HL-60/S4 (cell line): Measurements from ENCODE around the gene LINC01488.

Experiments
- in situ Hi-C: fragments of 300-500 bp; cut with MboI; formaldehyde crosslinking; loops from 2 replicates; pipeline ENCODE4 v1.14.3; 2022; ENCODE audit warnings: low sequenced_read_pairs

The LINC01488 gene

GRCh38 chr11:69475141-69475865, 6.2 kb upstream of the LINC01488 start:
- in situ Hi-C loops: no loop called here

- in situ Hi-C loops: no loop called here
These were observed 5.5 kb upstream of the LINC01488 start for GRCh38 chr11:69475866-69476471.

GRCh38 chr11:69476509-69476961, 4.9 kb upstream of the LINC01488 start:
- in situ Hi-C loops: no loop called here

DNA sequence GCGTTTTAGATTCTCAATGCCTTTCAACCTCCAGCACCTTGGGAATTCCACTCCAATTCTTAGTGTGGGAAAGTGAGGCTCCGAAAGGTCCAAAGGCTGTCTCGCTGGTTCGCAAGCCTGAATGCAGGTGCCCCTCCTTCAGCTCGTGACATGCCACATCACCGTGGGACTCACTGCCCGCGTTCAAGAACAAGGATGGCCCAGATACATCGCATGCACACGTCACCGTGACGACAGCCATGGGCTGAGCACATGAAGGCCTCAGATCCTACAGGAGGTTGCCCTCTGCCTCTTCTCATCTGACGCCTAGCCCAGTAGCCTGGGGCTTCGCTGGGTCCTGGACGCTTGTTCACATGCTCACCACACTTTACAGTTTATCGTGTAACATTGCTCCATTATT, 4.4 kb upstream of the LINC01488 start:
- in situ Hi-C loops: no loop called here

DNA sequence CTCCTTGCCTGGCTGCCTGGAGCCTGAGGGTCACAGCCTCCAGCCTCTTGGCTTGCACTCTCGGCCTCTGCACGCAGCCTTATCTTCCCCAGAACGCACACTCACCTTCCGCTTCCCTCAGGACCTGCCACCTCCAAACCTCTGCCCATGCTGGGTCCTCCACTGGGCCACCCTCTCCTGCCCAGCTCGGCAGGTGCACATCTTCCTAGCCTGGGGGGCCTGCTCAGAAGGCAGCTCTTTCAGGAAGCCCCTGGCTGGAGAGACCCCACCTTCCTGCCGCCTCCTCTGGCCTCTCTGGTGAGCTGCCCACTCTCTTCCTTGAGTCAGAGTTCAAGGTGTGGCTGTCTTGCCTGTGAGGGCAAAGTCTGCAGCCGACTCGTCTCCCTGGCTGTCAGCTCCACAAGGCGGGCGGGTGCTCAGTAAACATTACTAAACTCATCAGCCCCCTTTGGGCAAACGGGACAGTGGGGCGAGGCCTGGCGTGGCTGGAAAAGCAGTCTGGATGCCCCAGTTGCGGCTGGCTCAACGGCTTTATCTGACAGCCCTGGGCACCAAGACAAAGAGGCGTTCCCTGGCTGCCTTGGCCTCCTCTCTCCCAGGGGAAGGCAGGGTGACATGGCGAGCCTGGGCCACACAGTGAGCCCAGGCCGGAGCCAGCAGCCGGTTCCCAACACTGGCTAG, 1.7 kb upstream of the LINC01488 start:
- in situ Hi-C loops: no loop called here

DNA sequence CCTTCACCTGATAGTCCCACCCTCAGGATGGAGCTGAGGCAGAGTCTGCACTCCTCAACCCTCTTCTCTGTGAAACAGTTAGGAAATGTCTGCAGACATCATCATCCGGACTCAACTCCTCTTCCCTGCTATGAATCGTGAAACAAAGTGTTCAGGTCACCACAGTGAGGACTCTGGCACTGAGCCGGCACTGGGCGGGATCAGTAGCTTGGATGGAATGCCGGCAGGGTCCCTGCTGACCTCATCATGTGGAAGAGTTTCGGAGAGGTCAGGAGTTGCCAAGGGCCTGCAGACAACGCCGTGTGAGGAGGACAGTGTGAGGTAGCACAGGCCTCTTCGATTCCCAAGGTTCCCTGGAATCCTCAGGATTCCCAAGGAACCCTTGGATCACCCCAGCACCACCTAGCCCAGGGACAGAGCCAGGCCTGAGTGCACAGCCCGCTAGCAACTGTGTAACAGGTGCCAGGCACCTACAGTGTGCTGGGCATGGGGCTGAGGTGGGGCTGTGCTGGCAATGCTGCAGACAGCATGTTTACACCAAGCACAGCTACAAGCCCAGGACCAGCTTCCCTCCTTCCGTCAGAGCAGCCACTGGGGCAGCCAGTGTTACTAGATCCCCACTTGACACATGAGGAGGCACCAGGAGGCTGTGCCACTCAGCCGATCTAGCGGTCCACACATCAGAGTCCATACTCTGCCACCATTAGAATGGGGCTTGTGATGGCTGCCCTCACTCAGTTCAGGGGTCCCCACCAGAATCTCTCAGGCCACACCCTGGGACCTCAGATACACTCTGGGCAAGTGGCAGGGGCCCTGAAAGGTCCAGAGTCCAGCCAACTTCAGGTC, 693 bp upstream of the LINC01488 start:
- in situ Hi-C loops: no loop called here

DNA sequence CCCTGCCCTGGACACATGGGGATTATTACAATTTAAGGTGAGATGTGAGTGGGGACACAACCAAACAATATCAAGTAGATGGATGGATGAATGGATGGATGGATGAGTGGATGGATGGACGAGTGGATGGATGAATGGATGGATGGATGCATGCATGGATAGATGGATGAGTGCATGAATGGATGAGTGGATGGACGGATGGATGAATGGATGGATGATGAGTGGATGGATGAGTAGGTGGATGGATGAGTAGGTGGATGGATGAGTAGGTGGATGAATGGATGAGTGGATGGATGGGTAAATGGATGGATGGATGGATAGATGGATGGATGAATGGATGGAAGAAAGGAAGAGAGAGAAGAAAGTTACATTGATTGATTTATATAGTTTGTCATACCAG, 859 bp downstream of the LINC01488 start:
- in situ Hi-C loops: no loop called here

GRCh38 chr11:69483170-69483569, 1.7 kb downstream of the LINC01488 start:
- in situ Hi-C loops: no loop called here

DNA sequence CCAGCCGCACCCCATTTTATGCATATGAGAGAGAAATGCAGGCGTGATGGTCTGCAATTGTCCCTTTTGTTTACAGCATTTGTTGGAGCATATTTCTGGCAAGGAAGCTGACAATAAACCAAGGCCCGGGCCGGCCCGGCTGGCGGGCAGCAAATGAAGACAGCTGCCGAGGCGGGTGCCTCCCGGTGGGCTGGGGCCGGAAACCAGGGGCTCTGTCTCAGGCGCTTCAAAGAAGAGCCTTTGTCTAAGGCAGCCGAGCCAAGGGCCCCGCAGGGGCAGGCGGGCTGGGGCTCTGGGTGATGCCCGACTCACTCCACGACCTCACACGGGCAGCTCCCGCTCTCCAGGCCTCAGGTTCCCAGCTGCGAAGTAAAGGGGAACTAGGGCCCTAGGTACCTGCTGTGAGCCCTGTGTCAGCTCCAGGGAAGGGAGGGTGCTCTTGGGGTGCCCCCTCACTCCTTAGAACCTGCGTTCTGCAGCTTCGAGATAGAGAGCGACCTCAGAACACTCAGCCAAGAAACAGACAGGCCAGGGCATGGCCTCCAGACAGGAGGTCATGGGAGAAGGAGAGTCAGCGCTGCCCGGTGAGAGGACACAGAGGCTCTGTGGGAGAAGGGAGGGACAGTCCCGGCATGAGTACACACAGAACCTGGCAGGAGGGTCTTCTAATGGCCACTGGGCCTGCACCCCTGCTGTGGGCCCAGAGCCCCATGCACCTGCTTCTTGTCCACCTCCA, 2.4 kb downstream of the LINC01488 start:
- in situ Hi-C loops: no loop called here

- in situ Hi-C loops: no loop called here
These were observed 3.2 kb downstream of the LINC01488 start for GRCh38 chr11:69484427-69485259.

DNA sequence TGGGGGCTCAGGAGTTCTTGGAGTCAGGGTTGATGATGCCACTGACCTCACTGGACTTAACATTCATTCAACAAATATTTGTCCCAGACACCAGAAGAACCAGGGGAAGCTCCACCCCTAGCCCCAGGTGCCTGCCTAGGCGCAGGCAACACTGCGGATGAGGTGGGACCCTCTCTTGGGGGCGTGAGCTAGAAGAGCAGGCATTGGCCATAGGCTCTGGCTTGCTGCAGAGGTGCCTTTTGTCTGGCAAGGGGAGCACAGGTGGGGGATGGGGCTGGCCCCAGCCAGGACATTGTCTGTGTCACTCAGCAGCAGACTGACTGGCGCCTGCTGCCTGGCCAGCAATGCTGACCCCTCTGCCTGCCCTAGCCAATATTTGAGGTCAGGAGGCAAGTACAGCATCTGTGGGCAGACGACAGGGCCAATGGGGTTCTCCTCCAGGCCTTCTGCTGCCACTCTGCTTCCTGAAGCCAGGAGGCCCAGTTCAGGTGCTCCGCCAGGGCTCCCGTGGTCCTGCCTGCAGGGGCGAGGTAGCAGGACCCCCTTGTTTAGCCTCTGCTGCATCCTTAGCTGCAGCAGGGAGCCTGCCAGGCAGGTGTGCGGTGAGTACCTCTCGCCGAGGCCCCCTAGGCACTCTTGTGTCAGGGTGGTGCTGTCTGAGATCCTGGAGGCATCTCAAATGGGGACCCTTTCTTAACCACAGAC, 4.0 kb downstream of the LINC01488 start:
- in situ Hi-C loops: no loop called here

DNA sequence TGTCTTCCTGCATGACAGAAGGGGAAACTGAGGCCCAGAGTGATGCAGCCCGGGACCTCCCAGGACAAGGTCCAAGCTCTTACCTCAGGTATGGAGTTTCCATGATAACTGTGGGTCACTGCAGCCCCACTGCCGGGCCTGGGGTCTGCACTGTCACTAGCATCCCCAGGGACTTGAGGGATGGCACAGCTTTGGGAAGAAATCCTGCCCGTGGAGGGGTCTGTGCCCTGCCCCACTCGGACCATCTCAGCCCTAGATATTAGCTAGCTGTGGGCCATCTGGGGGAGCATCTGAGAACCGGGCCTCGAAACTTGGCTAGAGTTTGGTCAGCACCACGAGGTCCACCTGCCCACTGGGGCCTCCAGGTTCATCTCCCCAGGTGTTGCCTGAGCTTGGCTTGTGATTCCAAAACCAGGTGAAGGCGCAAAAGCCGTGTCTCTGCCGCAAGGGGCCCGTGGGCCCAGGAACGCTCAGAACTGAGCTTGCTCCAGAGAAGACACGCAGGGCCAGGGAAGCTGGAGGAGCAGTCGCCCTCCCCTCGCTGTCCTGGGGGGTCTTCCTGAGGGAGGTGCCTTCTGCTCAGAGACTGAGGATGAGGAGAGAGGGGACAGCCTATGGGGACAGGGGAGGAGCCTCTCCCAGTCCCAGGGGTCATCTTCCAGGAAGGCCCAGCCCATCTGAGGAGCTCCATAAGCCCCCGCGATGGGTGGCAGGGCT, 4.8 kb downstream of the LINC01488 start:
- in situ Hi-C loops: no loop called here

- in situ Hi-C loops: no loop called here
These were observed 5.4 kb downstream of the LINC01488 start for GRCh38 chr11:69486773-69487291.

GRCh38 chr11:69487391-69487790, 5.9 kb downstream of the LINC01488 start:
- in situ Hi-C loops: no loop called here

GRCh38 chr11:69487849-69488542, 6.5 kb downstream of the LINC01488 start:
- in situ Hi-C loops: no loop called here

GRCh38 chr11:69488543-69488940, 7.1 kb downstream of the LINC01488 start:
- in situ Hi-C loops: no loop called here

DNA sequence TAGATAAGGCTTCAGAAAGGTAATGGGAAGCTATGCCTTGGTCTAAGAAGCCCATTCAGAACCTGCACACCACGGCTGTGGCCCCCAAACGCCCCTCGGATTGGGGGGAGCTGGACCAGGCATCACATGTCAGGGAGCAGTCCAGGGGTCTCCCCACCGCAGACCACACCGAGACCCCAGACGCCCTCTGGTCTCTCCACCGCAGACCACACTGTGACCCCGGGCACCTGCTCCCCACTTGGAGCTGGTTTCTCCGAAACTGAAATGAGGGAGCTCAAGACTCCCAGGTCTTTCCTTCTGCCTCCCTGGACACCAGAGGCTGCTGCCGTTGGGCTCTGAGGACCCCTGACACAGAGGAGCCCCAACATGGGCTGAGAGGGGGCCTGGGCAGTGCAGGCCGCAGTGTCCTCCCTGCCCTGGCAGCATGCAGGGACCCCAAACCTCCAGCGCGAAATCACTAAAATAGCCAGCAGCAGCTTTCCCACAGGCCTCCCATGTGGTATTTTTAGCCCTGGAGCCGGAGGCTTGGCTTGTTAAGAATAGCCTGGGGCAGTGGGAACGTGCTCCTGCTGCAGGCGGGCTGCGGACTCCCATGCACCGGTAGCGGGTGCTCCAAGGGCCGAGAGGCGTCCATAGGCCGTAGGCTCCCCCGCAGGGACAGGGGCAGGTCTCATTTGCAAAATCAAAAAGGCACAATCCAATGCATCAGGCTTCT, 7.7 kb downstream of the LINC01488 start:
- in situ Hi-C loops: no loop called here
